ENCODE measurements around the gene STK16. TPM values are rescaled to one million over a fixed set of nuclear protein-coding genes. Genes with fewer than 3 reads are reported as not detected.

The STK16 gene
- total RNA-seq, 1 donor, result 31.8 TPM

- no peak for TF ChIP-seq CTCF (IDR thresholded peaks at IDR 0.05; ENCODE audit: extremely low read depth, low read depth, low read length)
- DNase-seq (ENCODE audit: insufficient read length, low spot score, missing footprints), result peak; percentile 67
- no peak overlapping the region for H2AFZ ChIP-seq (ENCODE audit: low read length)
- H3K79me2 ChIP-seq (ENCODE audit: insufficient read depth, low read length), result peaks cover 26% of the 10 kb centered on the region
- H3K27ac ChIP-seq (ENCODE audit: low read depth, low read length), result no peak overlapping the region
- H3K4me2 ChIP-seq (ENCODE audit: insufficient read depth, low read length), result no peak overlapping the region
- H4K20me1 ChIP-seq (ENCODE audit: insufficient read depth, low read length), result peaks cover 24% of the 10 kb centered on the region
- peaks cover 57% of the 10 kb centered on the region for H3K36me3 ChIP-seq (ENCODE audit: insufficient read depth, low read length)
- peaks cover 21% of the 10 kb centered on the region for H3K4me1 ChIP-seq (ENCODE audit: insufficient read depth, low read length)
- no peaks in the 10 kb centered on the region for H3K27me3 ChIP-seq (ENCODE audit: insufficient read depth, low read length)
- H3K9me3 ChIP-seq (ENCODE audit: low read depth, low read length), result no peaks in the 10 kb centered on the region
- no peak overlapping the region for H3K4me3 ChIP-seq (ENCODE audit: insufficient read depth, low read length)
Measured at GRCh38 chr2:219223831-219224610, 21.3 kb upstream of the STK16 start.

GRCh38 chr2:219225350-219225749 lies 19.9 kb upstream of the STK16 start:
- no peak for TF ChIP-seq CTCF (IDR thresholded peaks at IDR 0.05; ENCODE audit: extremely low read depth, low read depth, low read length)
- H3K4me2 ChIP-seq (ENCODE audit: insufficient read depth, low read length), result no peak overlapping the region
- peaks cover 18% of the 10 kb centered on the region for H3K4me1 ChIP-seq (ENCODE audit: insufficient read depth, low read length)
- peaks cover 49% of the 10 kb centered on the region for H3K36me3 ChIP-seq (ENCODE audit: insufficient read depth, low read length)
- H3K27me3 ChIP-seq (ENCODE audit: insufficient read depth, low read length), result no peaks in the 10 kb centered on the region
- H3K27ac ChIP-seq (ENCODE audit: low read depth, low read length), result no peak overlapping the region
- H3K9me3 ChIP-seq (ENCODE audit: low read depth, low read length), result no peaks in the 10 kb centered on the region
- no peak for DNase-seq (ENCODE audit: insufficient read length, low spot score, missing footprints)
- H4K20me1 ChIP-seq (ENCODE audit: insufficient read depth, low read length), result peaks cover 20% of the 10 kb centered on the region
- H3K4me3 ChIP-seq (ENCODE audit: insufficient read depth, low read length), result no peak overlapping the region
- no peak overlapping the region for H2AFZ ChIP-seq (ENCODE audit: low read length)
- peaks cover 28% of the 10 kb centered on the region for H3K79me2 ChIP-seq (ENCODE audit: insufficient read depth, low read length)

GRCh38 chr2:219228041-219228910 lies 17.0 kb upstream of the STK16 start:
- peak overlapping the region; percentile 100 for H3K4me2 ChIP-seq (ENCODE audit: insufficient read depth, low read length)
- peaks cover 20% of the 10 kb centered on the region for H4K20me1 ChIP-seq (ENCODE audit: insufficient read depth, low read length)
- peaks cover 20% of the 10 kb centered on the region for H3K4me1 ChIP-seq (ENCODE audit: insufficient read depth, low read length)
- peaks cover 41% of the 10 kb centered on the region for H3K79me2 ChIP-seq (ENCODE audit: insufficient read depth, low read length)
- H3K27me3 ChIP-seq (ENCODE audit: insufficient read depth, low read length), result no peaks in the 10 kb centered on the region
- DNase-seq (ENCODE audit: insufficient read length, low spot score, missing footprints), result peak; percentile 92
- no peaks in the 10 kb centered on the region for H3K9me3 ChIP-seq (ENCODE audit: low read depth, low read length)
- peak overlapping the region; percentile 86 for H2AFZ ChIP-seq (ENCODE audit: low read length)
- peaks cover 42% of the 10 kb centered on the region for H3K36me3 ChIP-seq (ENCODE audit: insufficient read depth, low read length)
- TF ChIP-seq CTCF (IDR thresholded peaks at IDR 0.05; ENCODE audit: extremely low read depth, low read depth, low read length), result no peak
- peak overlapping the region; percentile 85 for H3K27ac ChIP-seq (ENCODE audit: low read depth, low read length)
- peak overlapping the region; percentile 97 for H3K4me3 ChIP-seq (ENCODE audit: insufficient read depth, low read length)

- Histone ChIP-seq H3K36me3 (ENCODE audit: insufficient read depth, low read length) (peaks cover 42% of the 10 kb centered on the region), H4K20me1 (ENCODE audit: insufficient read depth, low read length) (peaks cover 17% of the 10 kb centered on the region), H3K4me2 (ENCODE audit: insufficient read depth, low read length) (peak overlapping the region; percentile 100), H3K27me3 (ENCODE audit: insufficient read depth, low read length) (no peaks in the 10 kb centered on the region), H3K4me3 (ENCODE audit: insufficient read depth, low read length) (peak overlapping the region; percentile 97), H3K9me3 (ENCODE audit: low read depth, low read length) (no peaks in the 10 kb centered on the region), H3K27ac (ENCODE audit: low read depth, low read length) (peak overlapping the region; percentile 85), H3K4me1 (ENCODE audit: insufficient read depth, low read length) (peaks cover 20% of the 10 kb centered on the region), H2AFZ (ENCODE audit: low read length) (peak overlapping the region; percentile 86), H3K79me2 (ENCODE audit: insufficient read depth, low read length) (peaks cover 41% of the 10 kb centered on the region)
- TF ChIP-seq CTCF (IDR thresholded peaks at IDR 0.05; ENCODE audit: extremely low read depth, low read depth, low read length), result no peak
- no peak for DNase-seq (ENCODE audit: insufficient read length, low spot score, missing footprints)
Measured at GRCh38 chr2:219228911-219229304, 16.4 kb upstream of the STK16 start.

Measured in osteoblast (primary cell).